ENCODE results near the gene FAM181B.

The FAM181B gene

GRCh38 chr11:82756765-82757639 is 23.3 kb upstream of the FAM181B start:
- Histone ChIP-seq H3K4me2 (ENCODE audit: low read length, poor library complexity, severe bottlenecking) (no peak overlapping the region), H2BK12ac (ENCODE audit: low read length in 2 of 2) (no peak overlapping the region), H3K9me3 (ENCODE audit: control insufficient read depth, low read length) (no peaks in the 10 kb centered on the region), H3K4me1 (ENCODE audit: control insufficient read depth, insufficient read depth, low read depth, low read length) (no peaks in the 10 kb centered on the region), H4K8ac (ENCODE audit: low read length) (no peak overlapping the region), H3K9ac (ENCODE audit: low read length) (no peak overlapping the region), H2BK5ac (ENCODE audit: low read depth, low read length, poor library complexity, severe bottlenecking) (no peak overlapping the region), H3K23ac (ENCODE audit: low read length in 2 of 2) (no peak overlapping the region), H2BK120ac (ENCODE audit: low read depth, low read length) (no peak overlapping the region), H3K18ac (ENCODE audit: low read depth in 1 of 2, low read length in 2 of 2) (no peak overlapping the region), H3K4ac (ENCODE audit: low read depth in 1 of 2, low read length in 2 of 2) (no peak overlapping the region), H3K27me3 (ENCODE audit: control insufficient read depth in 1 of 2, insufficient read depth in 1 of 2, low read length in 2 of 2) (peaks cover 3 to 14% of the 10 kb centered on the region in 2 experiments), H3K27ac (ENCODE audit: low read length, poor library complexity, severe bottlenecking) (no peak overlapping the region), H2AFZ (ENCODE audit: low read depth, low read length) (no peak overlapping the region), H2AK5ac (ENCODE audit: low read length, severe bottlenecking) (no peak overlapping the region), H3K14ac (ENCODE audit: low read length in 2 of 2) (no peak overlapping the region), H4K91ac (ENCODE audit: low read length) (no peak overlapping the region), H3K36me3 (ENCODE audit: control insufficient read depth in 1 of 2, insufficient read depth in 2 of 2, low read depth in 1 of 2, low read length in 2 of 2) (no peaks in the 10 kb centered on the region), H3K79me1 (replicated peaks; ENCODE audit: low read length, poor library complexity, severe bottlenecking) (no peaks in the 10 kb centered on the region), H2BK15ac (ENCODE audit: low read depth, poor library complexity, severe bottlenecking) (no peak overlapping the region), H3K4me3 (ENCODE audit: insufficient read depth in 1 of 2, low read depth in 1 of 2, low read length in 2 of 2) (no peak overlapping the region)
- WGBS, result 63% methylated on average over 8 of the region's 8 CpGs
- DNase-seq, result no peak

GRCh38 chr11:82754410-82754809 is 20.7 kb upstream of the FAM181B start:
- no peak overlapping the region for H3K27ac ChIP-seq (ENCODE audit: low read length, poor library complexity, severe bottlenecking)
- H3K4ac ChIP-seq (ENCODE audit: low read depth in 1 of 2, low read length in 2 of 2), result no peak overlapping the region
- no peak overlapping the region for H2BK5ac ChIP-seq (ENCODE audit: low read depth, low read length, poor library complexity, severe bottlenecking)
- no peaks in the 10 kb centered on the region for H3K79me1 ChIP-seq (replicated peaks; ENCODE audit: low read length, poor library complexity, severe bottlenecking)
- H3K36me3 ChIP-seq (ENCODE audit: control insufficient read depth in 1 of 2, insufficient read depth in 2 of 2, low read depth in 1 of 2, low read length in 2 of 2), result no peaks in the 10 kb centered on the region
- H2AK5ac ChIP-seq (ENCODE audit: low read length, severe bottlenecking), result no peak overlapping the region
- no peak overlapping the region for H2AFZ ChIP-seq (ENCODE audit: low read depth, low read length)
- no peaks in the 10 kb centered on the region for H3K4me1 ChIP-seq (ENCODE audit: control insufficient read depth, insufficient read depth, low read depth, low read length)
- no peaks in the 10 kb centered on the region for H3K9me3 ChIP-seq (ENCODE audit: control insufficient read depth, low read length)
- WGBS, result 70% methylated on average over 3 of the region's 4 CpGs
- H3K14ac ChIP-seq (ENCODE audit: low read length in 2 of 2), result no peak overlapping the region
- H3K23ac ChIP-seq (ENCODE audit: low read length in 2 of 2), result no peak overlapping the region
- no peak overlapping the region for H3K4me2 ChIP-seq (ENCODE audit: low read length, poor library complexity, severe bottlenecking)
- H3K27me3 ChIP-seq (ENCODE audit: control insufficient read depth in 1 of 2, insufficient read depth in 1 of 2, low read length in 2 of 2), result peaks cover 3 to 14% of the 10 kb centered on the region in 2 experiments
- no peak overlapping the region for H3K18ac ChIP-seq (ENCODE audit: low read depth in 1 of 2, low read length in 2 of 2)
- H3K4me3 ChIP-seq (ENCODE audit: insufficient read depth in 1 of 2, low read depth in 1 of 2, low read length in 2 of 2), result no peak overlapping the region
- H4K8ac ChIP-seq (ENCODE audit: low read length), result no peak overlapping the region
- DNase-seq, result no peak
- no peak overlapping the region for H4K91ac ChIP-seq (ENCODE audit: low read length)
- no peak overlapping the region for H3K9ac ChIP-seq (ENCODE audit: low read length)
- H2BK15ac ChIP-seq (ENCODE audit: low read depth, poor library complexity, severe bottlenecking), result no peak overlapping the region
- no peak overlapping the region for H2BK12ac ChIP-seq (ENCODE audit: low read length in 2 of 2)
- no peak overlapping the region for H2BK120ac ChIP-seq (ENCODE audit: low read depth, low read length)

GRCh38 chr11:82753921-82754320 is 20.3 kb upstream of the FAM181B start:
- Histone ChIP-seq H3K27ac (ENCODE audit: low read length, poor library complexity, severe bottlenecking) (no peak overlapping the region), H2BK15ac (ENCODE audit: low read depth, poor library complexity, severe bottlenecking) (no peak overlapping the region), H3K27me3 (ENCODE audit: control insufficient read depth in 1 of 2, insufficient read depth in 1 of 2, low read length in 2 of 2) (peaks cover 3 to 14% of the 10 kb centered on the region in 2 experiments), H3K4me3 (ENCODE audit: insufficient read depth in 1 of 2, low read depth in 1 of 2, low read length in 2 of 2) (no peak overlapping the region), H3K79me1 (replicated peaks; ENCODE audit: low read length, poor library complexity, severe bottlenecking) (no peaks in the 10 kb centered on the region), H2BK12ac (ENCODE audit: low read length in 2 of 2) (no peak overlapping the region), H2AFZ (ENCODE audit: low read depth, low read length) (no peak overlapping the region), H3K18ac (ENCODE audit: low read depth in 1 of 2, low read length in 2 of 2) (no peak overlapping the region), H4K8ac (ENCODE audit: low read length) (no peak overlapping the region), H4K91ac (ENCODE audit: low read length) (no peak overlapping the region), H3K4ac (ENCODE audit: low read depth in 1 of 2, low read length in 2 of 2) (no peak overlapping the region), H3K9ac (ENCODE audit: low read length) (no peak overlapping the region), H3K4me1 (ENCODE audit: control insufficient read depth, insufficient read depth, low read depth, low read length) (no peaks in the 10 kb centered on the region), H2BK5ac (ENCODE audit: low read depth, low read length, poor library complexity, severe bottlenecking) (no peak overlapping the region), H2BK120ac (ENCODE audit: low read depth, low read length) (no peak overlapping the region), H3K23ac (ENCODE audit: low read length in 2 of 2) (no peak overlapping the region), H3K4me2 (ENCODE audit: low read length, poor library complexity, severe bottlenecking) (no peak overlapping the region), H3K9me3 (ENCODE audit: control insufficient read depth, low read length) (no peaks in the 10 kb centered on the region), H3K14ac (ENCODE audit: low read length in 2 of 2) (no peak overlapping the region), H2AK5ac (ENCODE audit: low read length, severe bottlenecking) (no peak overlapping the region), H3K36me3 (ENCODE audit: control insufficient read depth in 1 of 2, insufficient read depth in 2 of 2, low read depth in 1 of 2, low read length in 2 of 2) (no peaks in the 10 kb centered on the region)
- no CpG with 5 or more reads among the region's 1 CpG for WGBS
- no peak for DNase-seq

- H4K8ac ChIP-seq (ENCODE audit: low read length), result no peak overlapping the region
- no peak overlapping the region for H2AK5ac ChIP-seq (ENCODE audit: low read length, severe bottlenecking)
- no peak overlapping the region for H2BK12ac ChIP-seq (ENCODE audit: low read length in 2 of 2)
- H3K79me1 ChIP-seq (replicated peaks; ENCODE audit: low read length, poor library complexity, severe bottlenecking), result no peaks in the 10 kb centered on the region
- no peaks in the 10 kb centered on the region for H3K4me1 ChIP-seq (ENCODE audit: control insufficient read depth, insufficient read depth, low read depth, low read length)
- H2BK120ac ChIP-seq (ENCODE audit: low read depth, low read length), result no peak overlapping the region
- H3K18ac ChIP-seq (ENCODE audit: low read depth in 1 of 2, low read length in 2 of 2), result no peak overlapping the region
- H3K27ac ChIP-seq (ENCODE audit: low read length, poor library complexity, severe bottlenecking), result no peak overlapping the region
- H3K9ac ChIP-seq (ENCODE audit: low read length), result no peak overlapping the region
- H4K91ac ChIP-seq (ENCODE audit: low read length), result no peak overlapping the region
- peaks cover 3 to 14% of the 10 kb centered on the region in 2 experiments for H3K27me3 ChIP-seq (ENCODE audit: control insufficient read depth in 1 of 2, insufficient read depth in 1 of 2, low read length in 2 of 2)
- no peak overlapping the region for H2BK5ac ChIP-seq (ENCODE audit: low read depth, low read length, poor library complexity, severe bottlenecking)
- no peak overlapping the region for H3K4me2 ChIP-seq (ENCODE audit: low read length, poor library complexity, severe bottlenecking)
- H3K14ac ChIP-seq (ENCODE audit: low read length in 2 of 2), result no peak overlapping the region
- H3K4ac ChIP-seq (ENCODE audit: low read depth in 1 of 2, low read length in 2 of 2), result no peak overlapping the region
- no peak overlapping the region for H3K23ac ChIP-seq (ENCODE audit: low read length in 2 of 2)
- no peak overlapping the region for H3K4me3 ChIP-seq (ENCODE audit: insufficient read depth in 1 of 2, low read depth in 1 of 2, low read length in 2 of 2)
- H3K36me3 ChIP-seq (ENCODE audit: control insufficient read depth in 1 of 2, insufficient read depth in 2 of 2, low read depth in 1 of 2, low read length in 2 of 2), result no peaks in the 10 kb centered on the region
- H2AFZ ChIP-seq (ENCODE audit: low read depth, low read length), result no peak overlapping the region
- H3K9me3 ChIP-seq (ENCODE audit: control insufficient read depth, low read length), result no peaks in the 10 kb centered on the region
- no peak overlapping the region for H2BK15ac ChIP-seq (ENCODE audit: low read depth, poor library complexity, severe bottlenecking)
- DNase-seq, result no peak
Measured at GRCh38 chr11:82752801-82753200, 19.1 kb upstream of the FAM181B start.

Data from mesenchymal stem cell (in vitro differentiated cells and primary cell).